Neural cell (in vitro differentiated cells): ENCODE data around the gene PLEKHG3. TPM values are rescaled to one million over a fixed set of nuclear protein-coding genes. Genes with fewer than 3 reads are reported as not detected.

ENCODE experiments used
- H2AFZ ChIP-seq: fragments of 200-600, 300-800 bp; sonication (generic), shearing (Covaris generic); 2 replicates; pipeline ENCODE4 v1.6.0; 2014; ENCODE audit warnings: low read depth, mild to moderate bottlenecking, antibody characterized with exemption, low read length, moderate library complexity
- H3F3A ChIP-seq: fragments of 200-600 bp; shearing (Covaris generic); 2 replicates; pipeline ENCODE4 v1.6.1; 2016; ENCODE audit warnings: mild to moderate bottlenecking, moderate library complexity, mixed read lengths, antibody characterized with exemption, low read length; ENCODE audit not compliant: insufficient read depth, poor library complexity, severe bottlenecking
- H3K27ac ChIP-seq: fragments of 200-600, 300-800 bp; sonication (generic), shearing (Covaris generic); 2 replicates; pipeline ENCODE4 v1.5.1; 2014; ENCODE audit warnings: mild to moderate bottlenecking, low read length, moderate library complexity
- H3K27me3 ChIP-seq: fragments of 300-800, 200-600 bp; sonication (generic), shearing (Covaris generic); 2 replicates; pipeline ENCODE4 v1.6.0; 2014; ENCODE audit warnings: mild to moderate bottlenecking, low read depth, low read length, moderate library complexity; ENCODE audit not compliant: insufficient read depth
- H3K36me3 ChIP-seq: fragments of 300-800, 200-600 bp; sonication (generic), shearing (Covaris generic); 2 replicates; pipeline ENCODE4 v1.5.1; 2014; ENCODE audit warnings: mild to moderate bottlenecking, antibody characterized with exemption, low read length, moderate library complexity; ENCODE audit not compliant: insufficient read depth
- H3K4me2 ChIP-seq: fragments of 300-800, 200-600 bp; sonication (generic), shearing (Covaris generic); 2 replicates; pipeline ENCODE4 v1.6.0; 2014; ENCODE audit warnings: mild to moderate bottlenecking, low read length
- H3K4me3 ChIP-seq: fragments of 300-800, 200-600 bp; sonication (generic), shearing (Covaris generic); 2 replicates; pipeline ENCODE4 v1.5.1; 2014; ENCODE audit warnings: mild to moderate bottlenecking, low read length, moderate library complexity
- H3K79me2 ChIP-seq: fragments of 200-600 bp; shearing (Covaris generic); replicated peaks from 2 replicates; pipeline ENCODE4 v1.6.0; 2014; ENCODE audit warnings: mild to moderate bottlenecking, low read length, moderate library complexity; ENCODE audit not compliant: insufficient read depth
- H3K9ac ChIP-seq: fragments of 300-800, 200-600 bp; sonication (generic), shearing (Covaris generic); 2 replicates; pipeline ENCODE4 v1.6.1; 2016; ENCODE audit warnings: mild to moderate bottlenecking, low read length, mixed read lengths
- H3K9me2 ChIP-seq: fragments of 200-600 bp; shearing (Covaris generic); 2 replicates; pipeline ENCODE4 v1.6.1; 2016; ENCODE audit warnings: mild to moderate bottlenecking, low read length, mixed read lengths; ENCODE audit not compliant: insufficient read depth
- H3K9me3 ChIP-seq: fragments of 200-600, 300-800 bp; sonication (generic), shearing (Covaris generic); 2 replicates; pipeline ENCODE4 v1.6.1; 2016; ENCODE audit warnings: mild to moderate bottlenecking, mixed run types, low read length, moderate library complexity, mixed read lengths
- H4K20me1 ChIP-seq: fragments of 200-600 bp; shearing (Covaris generic); 2 replicates; pipeline ENCODE4 v1.6.1; 2016; ENCODE audit warnings: mild to moderate bottlenecking, mixed run types; ENCODE audit not compliant: insufficient read depth
- EP300 ChIP-seq: fragments of 450-650 bp; conservative IDR thresholded peaks from 2 replicates; pipeline ENCODE4 v1.6.1; 2014; ENCODE audit warnings: antibody characterized with exemption, mild to moderate bottlenecking, moderate library complexity; ENCODE audit not compliant: poor library complexity, severe bottlenecking
- EZH2 ChIP-seq: fragments of 200-600, 300-800 bp; shearing (Covaris generic), sonication (generic); IDR thresholded peaks from 2 replicates; pipeline ENCODE4 v1.6.1; 2014; ENCODE audit warnings: antibody characterized with exemption, low read length, borderline replicate concordance, mild to moderate bottlenecking; ENCODE audit not compliant: insufficient read depth, poor library complexity, severe bottlenecking
- MXI1 ChIP-seq: fragments of 450-650 bp; conservative IDR thresholded peaks from 2 replicates; pipeline ENCODE4 v1.6.1; 2014; ENCODE audit warnings: antibody characterized with exemption, mild to moderate bottlenecking; ENCODE audit not compliant: poor library complexity, severe bottlenecking
- POLR2AphosphoS5 ChIP-seq: IDR thresholded peaks from 2 replicates; pipeline ENCODE4 v1.6.1; 2012
- RAD21 ChIP-seq: fragments of 450-650 bp; conservative IDR thresholded peaks from 2 replicates; pipeline ENCODE4 v1.6.1; 2014; ENCODE audit warnings: antibody characterized with exemption, mild to moderate bottlenecking, moderate library complexity
- SMC3 ChIP-seq: fragments of 450-650 bp; conservative IDR thresholded peaks from 2 replicates; pipeline ENCODE4 v1.6.1; 2014; ENCODE audit warnings: antibody characterized with exemption, mild to moderate bottlenecking, moderate library complexity; ENCODE audit not compliant: poor library complexity
- TAF1 ChIP-seq: IDR thresholded peaks from 2 replicates; pipeline ENCODE4 v1.6.1; 2012; ENCODE audit warnings: low read depth
- polyA plus RNA-seq: library from polyadenylated mRNA; depleted of rRNA; stranded (reverse); fragments of >200 nt; gene quantifications from 2 replicates; pipeline ENCODE4 v1.2.3, GENCODE V29; 2014
- TF ChIP-seq, protein P1 (sequence below): IDR thresholded peaks from 2 replicates; pipeline ENCODE4 v1.6.1; 2012; ENCODE audit warnings: borderline replicate concordance
- TF ChIP-seq, protein P2 (sequence below): fragments of 450-650 bp; IDR thresholded peaks from 2 replicates; pipeline ENCODE4 v1.5.1; 2014; ENCODE audit warnings: antibody characterized with exemption, mild to moderate bottlenecking, moderate library complexity; ENCODE audit not compliant: poor library complexity, severe bottlenecking

PLEKHG3 gene
- polyA plus RNA-seq, 1 donor from 2014 or later = 15.8 TPM

DNA sequence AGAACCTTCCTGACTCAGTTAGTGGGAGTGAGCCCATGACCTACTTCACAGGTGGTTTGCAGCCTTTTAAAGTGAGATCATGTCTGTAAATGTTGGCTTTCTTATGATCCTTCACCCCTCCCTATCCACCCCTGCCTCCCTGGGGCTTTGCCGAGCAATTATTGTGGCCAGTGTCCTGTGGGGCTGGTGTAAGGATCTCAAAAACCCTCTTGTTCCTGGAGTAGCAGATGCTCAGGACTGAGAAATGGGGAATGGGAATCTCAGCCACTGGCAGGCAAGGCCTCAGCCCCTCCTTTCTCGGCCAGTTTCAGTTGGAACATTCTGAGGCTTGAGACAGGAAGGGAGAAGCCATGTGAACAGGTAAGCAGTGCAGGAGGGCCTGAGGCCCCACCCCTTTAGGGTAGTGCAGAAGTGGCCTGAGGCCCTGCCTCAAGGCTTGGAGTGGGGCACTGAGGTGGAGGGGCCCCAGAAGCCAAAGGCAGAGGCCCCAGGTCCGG is 53.8 kb downstream of the PLEKHG3 start:
- H3K9me3 ChIP-seq = no peaks in the 10 kb centered on the region
- no peak overlapping the region for H3K4me2 ChIP-seq
- no peaks in the 10 kb centered on the region for H3K36me3 ChIP-seq
- H3K4me3 ChIP-seq = no peak overlapping the region
- no peaks in the 10 kb centered on the region for H4K20me1 ChIP-seq
- no peaks in the 10 kb centered on the region for H3F3A ChIP-seq
- H2AFZ ChIP-seq = no peak overlapping the region
- H3K9me2 ChIP-seq = no peaks in the 10 kb centered on the region
- no peaks in the 10 kb centered on the region for H3K27me3 ChIP-seq
- TF ChIP-seq, protein P1, sequence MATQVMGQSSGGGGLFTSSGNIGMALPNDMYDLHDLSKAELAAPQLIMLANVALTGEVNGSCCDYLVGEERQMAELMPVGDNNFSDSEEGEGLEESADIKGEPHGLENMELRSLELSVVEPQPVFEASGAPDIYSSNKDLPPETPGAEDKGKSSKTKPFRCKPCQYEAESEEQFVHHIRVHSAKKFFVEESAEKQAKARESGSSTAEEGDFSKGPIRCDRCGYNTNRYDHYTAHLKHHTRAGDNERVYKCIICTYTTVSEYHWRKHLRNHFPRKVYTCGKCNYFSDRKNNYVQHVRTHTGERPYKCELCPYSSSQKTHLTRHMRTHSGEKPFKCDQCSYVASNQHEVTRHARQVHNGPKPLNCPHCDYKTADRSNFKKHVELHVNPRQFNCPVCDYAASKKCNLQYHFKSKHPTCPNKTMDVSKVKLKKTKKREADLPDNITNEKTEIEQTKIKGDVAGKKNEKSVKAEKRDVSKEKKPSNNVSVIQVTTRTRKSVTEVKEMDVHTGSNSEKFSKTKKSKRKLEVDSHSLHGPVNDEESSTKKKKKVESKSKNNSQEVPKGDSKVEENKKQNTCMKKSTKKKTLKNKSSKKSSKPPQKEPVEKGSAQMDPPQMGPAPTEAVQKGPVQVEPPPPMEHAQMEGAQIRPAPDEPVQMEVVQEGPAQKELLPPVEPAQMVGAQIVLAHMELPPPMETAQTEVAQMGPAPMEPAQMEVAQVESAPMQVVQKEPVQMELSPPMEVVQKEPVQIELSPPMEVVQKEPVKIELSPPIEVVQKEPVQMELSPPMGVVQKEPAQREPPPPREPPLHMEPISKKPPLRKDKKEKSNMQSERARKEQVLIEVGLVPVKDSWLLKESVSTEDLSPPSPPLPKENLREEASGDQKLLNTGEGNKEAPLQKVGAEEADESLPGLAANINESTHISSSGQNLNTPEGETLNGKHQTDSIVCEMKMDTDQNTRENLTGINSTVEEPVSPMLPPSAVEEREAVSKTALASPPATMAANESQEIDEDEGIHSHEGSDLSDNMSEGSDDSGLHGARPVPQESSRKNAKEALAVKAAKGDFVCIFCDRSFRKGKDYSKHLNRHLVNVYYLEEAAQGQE = no peak
- no peak for TF ChIP-seq MXI1
- TF ChIP-seq RAD21 = no peak
- TF ChIP-seq, protein P2, sequence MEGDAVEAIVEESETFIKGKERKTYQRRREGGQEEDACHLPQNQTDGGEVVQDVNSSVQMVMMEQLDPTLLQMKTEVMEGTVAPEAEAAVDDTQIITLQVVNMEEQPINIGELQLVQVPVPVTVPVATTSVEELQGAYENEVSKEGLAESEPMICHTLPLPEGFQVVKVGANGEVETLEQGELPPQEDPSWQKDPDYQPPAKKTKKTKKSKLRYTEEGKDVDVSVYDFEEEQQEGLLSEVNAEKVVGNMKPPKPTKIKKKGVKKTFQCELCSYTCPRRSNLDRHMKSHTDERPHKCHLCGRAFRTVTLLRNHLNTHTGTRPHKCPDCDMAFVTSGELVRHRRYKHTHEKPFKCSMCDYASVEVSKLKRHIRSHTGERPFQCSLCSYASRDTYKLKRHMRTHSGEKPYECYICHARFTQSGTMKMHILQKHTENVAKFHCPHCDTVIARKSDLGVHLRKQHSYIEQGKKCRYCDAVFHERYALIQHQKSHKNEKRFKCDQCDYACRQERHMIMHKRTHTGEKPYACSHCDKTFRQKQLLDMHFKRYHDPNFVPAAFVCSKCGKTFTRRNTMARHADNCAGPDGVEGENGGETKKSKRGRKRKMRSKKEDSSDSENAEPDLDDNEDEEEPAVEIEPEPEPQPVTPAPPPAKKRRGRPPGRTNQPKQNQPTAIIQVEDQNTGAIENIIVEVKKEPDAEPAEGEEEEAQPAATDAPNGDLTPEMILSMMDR = no peak
- TF ChIP-seq SMC3 = no peak
- no peak for TF ChIP-seq TAF1
- no peak for TF ChIP-seq POLR2AphosphoS5
- TF ChIP-seq EP300 = no peak
- no peak for TF ChIP-seq EZH2
- H3K79me2 ChIP-seq = no peaks in the 10 kb centered on the region
- H3K9ac ChIP-seq = no peak overlapping the region
- no peak overlapping the region for H3K27ac ChIP-seq

DNA sequence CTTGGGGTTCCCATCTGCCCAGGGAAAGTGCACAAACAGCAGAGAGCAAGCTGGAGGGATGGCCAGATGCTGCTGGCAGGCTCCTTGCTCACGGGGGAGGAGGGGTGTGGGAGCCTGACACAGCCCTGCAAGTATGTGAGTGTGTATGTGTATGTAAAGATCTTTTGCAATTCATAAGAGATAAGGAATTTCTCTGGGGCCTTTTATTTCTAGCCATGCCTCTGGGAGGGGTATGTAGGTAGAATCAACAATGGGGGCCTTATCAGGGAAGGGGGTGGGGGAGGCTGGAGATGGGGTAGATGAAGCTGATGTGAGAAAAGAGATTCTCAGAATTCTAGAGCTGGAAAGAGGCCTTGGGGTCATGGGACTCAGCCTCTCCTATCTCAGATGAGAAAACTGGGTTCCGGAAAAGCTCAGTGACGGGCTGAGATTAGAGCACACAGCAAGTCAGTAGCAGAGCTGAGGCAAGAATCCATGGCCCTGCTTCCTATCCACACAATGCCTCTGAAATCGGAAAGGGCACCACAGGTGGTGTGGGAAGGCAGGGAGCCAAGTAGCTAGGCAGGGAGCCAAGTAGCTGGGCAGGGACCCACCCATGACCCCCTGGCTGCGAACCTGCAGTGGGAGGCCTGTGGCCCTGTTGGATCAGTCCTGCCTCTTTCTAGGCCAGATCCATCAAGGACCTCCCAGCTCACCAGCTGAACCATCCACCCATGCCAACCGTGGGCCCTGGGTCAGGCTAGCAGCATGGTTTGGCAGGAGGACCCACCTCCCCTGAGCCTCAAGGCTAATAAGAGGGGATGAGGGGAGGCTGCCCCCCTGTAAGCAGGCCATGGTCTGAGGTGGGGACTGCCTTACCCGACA is 54.7 kb downstream of the PLEKHG3 start:
- no peak overlapping the region for H3K4me3 ChIP-seq
- no peaks in the 10 kb centered on the region for H3K9me3 ChIP-seq
- no peak overlapping the region for H3K9ac ChIP-seq

More for the DNA sequence above, 54.7 kb downstream of the PLEKHG3 start:
- H3K36me3 ChIP-seq = no peaks in the 10 kb centered on the region
- no peak overlapping the region for H3K27ac ChIP-seq
- H3K79me2 ChIP-seq = no peaks in the 10 kb centered on the region
- H2AFZ ChIP-seq = no peak overlapping the region
- no peaks in the 10 kb centered on the region for H4K20me1 ChIP-seq
- H3K4me2 ChIP-seq = no peak overlapping the region
- H3K9me2 ChIP-seq = no peaks in the 10 kb centered on the region
- H3K27me3 ChIP-seq = no peaks in the 10 kb centered on the region
- TF ChIP-seq RAD21 (no peak), SMC3 (no peak), TAF1 (no peak), POLR2AphosphoS5 (no peak), EP300 (no peak)
- TF ChIP-seq, protein P1 = no peak
- H3F3A ChIP-seq = no peaks in the 10 kb centered on the region
